Measurements from ENCODE around the gene CA5A. TPM values are rescaled to one million over a fixed set of nuclear protein-coding genes. Genes with fewer than 3 reads are reported as not detected.

Gene CA5A
- polyA plus RNA-seq, 12 donors = 0.03 to 0.45 (median 0.09) TPM; not detected in 2

- DNase-seq = no peak
These were observed 27.8 kb upstream of the CA5A start for GRCh38 chr16:87964049-87964659.

- peak; percentile 68 for DNase-seq
These were observed 27.1 kb upstream of the CA5A start for GRCh38 chr16:87963400-87963799.

- no peak for DNase-seq
These were observed 25.3 kb upstream of the CA5A start for GRCh38 chr16:87961623-87962022.

GRCh38 chr16:87960852-87961251 is 24.5 kb upstream of the CA5A start:
- no peak for DNase-seq

GRCh38 chr16:87960296-87960695 is 24.0 kb upstream of the CA5A start:
- no peak for DNase-seq

GRCh38 chr16:87959391-87959990 is 23.2 kb upstream of the CA5A start:
- DNase-seq = no peak

- DNase-seq = no peak
These were observed 22.3 kb upstream of the CA5A start for GRCh38 chr16:87958632-87959031.

GRCh38 chr16:87957296-87958094 is 21.2 kb upstream of the CA5A start:
- DNase-seq = no peak

GRCh38 chr16:87956365-87957231 is 20.3 kb upstream of the CA5A start:
- DNase-seq = peak; percentile 67

GRCh38 chr16:87956098-87956364 is 19.7 kb upstream of the CA5A start:
- no peak for DNase-seq

- DNase-seq = no peak
These were observed 19.2 kb upstream of the CA5A start for GRCh38 chr16:87955302-87956097.

GRCh38 chr16:87954826-87955225 is 18.5 kb upstream of the CA5A start:
- no peak for DNase-seq

GRCh38 chr16:87954361-87954760 is 18.0 kb upstream of the CA5A start:
- no peak for DNase-seq

GRCh38 chr16:87953308-87954215 is 17.2 kb upstream of the CA5A start:
- no peak for DNase-seq

- no peak for DNase-seq
These were observed 16.4 kb upstream of the CA5A start for GRCh38 chr16:87952751-87953150.

GRCh38 chr16:87951552-87952538 is 15.5 kb upstream of the CA5A start:
- no peak for DNase-seq

- DNase-seq = peak; percentile 97
These were observed 14.6 kb upstream of the CA5A start, which contains the start of gene BANP for GRCh38 chr16:87950765-87951551. Gene BANP (plus strand): TSS chr16:87951434. CDS start chr16:87975116, 23,682 bp downstream.
